Urinary bladder (tissue), 4 donors: Measurements from ENCODE around the gene TFF2. TPM values are rescaled to one million over a fixed set of nuclear protein-coding genes. Genes with fewer than 3 reads are reported as not detected.

Source experiments
- DNase-seq: peaks from one replicate; pipeline ENCODE4 v3.0.0-alpha.2; 2015; ENCODE audit errors: extremely low spot score
- H3K27ac ChIP-seq: one replicate; pipeline ENCODE4 v1.5.1; 2013; ENCODE audit warnings: low read depth, mild to moderate bottlenecking, moderate library complexity
- H3K36me3 ChIP-seq: one replicate; pipeline ENCODE4 v1.6.1; 2013; ENCODE audit warnings: mild to moderate bottlenecking, moderate library complexity; ENCODE audit not compliant: insufficient read depth
- H3K4me1 ChIP-seq: one replicate; pipeline ENCODE4 v1.6.1; 2013; ENCODE audit warnings: mild to moderate bottlenecking, moderate library complexity; ENCODE audit not compliant: insufficient read depth
- H3K4me3 ChIP-seq: one replicate; pipeline ENCODE4 v1.5.1; 2013; ENCODE audit warnings: low read depth, low read length
- WGBS: extraction: QIAGEN DNeasy Blood & Tissue Kit; methylation state at CpG from one replicate; pipeline ENCODE4 v1.1.7; 2013; 5-methylcytosine and 5-hydroxymethylcytosine counted together
- polyA plus RNA-seq: library from polyadenylated mRNA; stranded (reverse); fragments of 200-250 nt; gene quantifications from one replicate; pipeline ENCODE4 v1.2.3, GENCODE V29; 2013
- total RNA-seq: library from RNA; depleted of rRNA; stranded (reverse); fragments of >200 nt; gene quantifications from one replicate; pipeline ENCODE4 v1.2.3, GENCODE V29; 2014
- donor health status: healthy with polysubstance abuse.
- donor health status: healthy.

TFF2 gene
- total and polyA plus RNA-seq, 2 donors: not detected

DNA sequence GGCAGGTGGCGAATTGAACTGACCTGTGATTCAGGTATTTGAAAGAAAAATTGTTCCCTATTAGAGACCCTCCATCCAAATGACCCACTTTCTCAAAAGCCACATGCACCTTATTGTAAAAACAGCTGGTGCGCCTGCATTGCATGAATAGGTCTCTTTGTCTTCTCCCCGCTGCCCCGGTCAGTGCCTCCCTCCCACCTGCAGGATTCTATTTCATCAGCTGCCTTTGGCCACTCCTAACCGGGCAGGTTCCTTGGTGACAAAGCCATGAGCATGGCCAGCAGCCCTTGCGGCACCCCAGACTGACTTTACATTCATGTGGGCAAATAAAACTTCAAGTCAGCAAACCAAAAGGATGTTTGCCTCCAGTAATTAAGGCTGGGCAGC is 38.6 kb upstream of the TFF2 start:
- WGBS: 68% methylated on average over 6 of the region's 6 CpGs
- H3K27ac ChIP-seq: no peak overlapping the region

DNA sequence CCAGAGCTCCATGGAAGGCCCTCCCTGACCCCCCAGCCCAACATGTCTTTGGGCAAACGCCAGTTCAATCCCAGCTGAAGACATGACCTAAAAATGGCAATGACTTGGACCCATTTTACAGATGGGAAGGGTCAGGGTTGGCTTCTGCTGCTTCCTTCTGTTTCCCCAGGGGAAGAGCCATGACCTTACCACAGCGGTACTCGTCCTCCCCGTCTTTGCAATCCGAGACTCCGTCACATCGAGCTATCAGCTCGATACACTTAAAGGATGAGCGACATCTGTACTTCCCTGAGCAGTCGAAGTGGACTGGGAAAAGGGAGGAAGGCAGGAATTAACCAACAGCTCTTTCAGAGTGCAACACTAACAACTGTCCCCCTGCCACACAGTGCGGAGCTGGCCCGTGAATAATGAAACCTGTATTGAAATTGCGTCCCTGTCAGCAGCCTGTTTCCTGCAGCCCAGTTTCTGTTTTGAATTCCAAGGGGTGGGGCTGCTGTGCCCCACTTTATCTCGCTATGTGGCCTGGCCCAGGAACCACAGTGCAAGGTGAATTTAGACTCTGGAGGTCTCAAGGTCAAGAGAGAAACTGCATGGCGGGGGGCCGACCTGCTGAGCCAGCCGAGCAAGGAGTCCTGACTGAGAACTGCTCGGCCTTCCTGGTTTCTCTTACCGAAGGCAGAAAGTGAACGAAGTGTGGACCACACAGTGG is 38.1 kb upstream of the TFF2 start:
- Histone ChIP-seq H3K4me3 (no peak overlapping the region), H3K4me1 (no peaks in the 10 kb centered on the region), H3K27ac (no peak overlapping the region), H3K36me3 (no peaks in the 10 kb centered on the region)
- 69% methylated on average over 20 of the region's 20 CpGs for WGBS
- no peak for DNase-seq

More for the DNA sequence above, 38.6 kb upstream of the TFF2 start:
- H3K4me3 ChIP-seq: no peak overlapping the region
- DNase-seq: no peak
- no peaks in the 10 kb centered on the region for H3K4me1 ChIP-seq
- H3K36me3 ChIP-seq: no peaks in the 10 kb centered on the region

DNA sequence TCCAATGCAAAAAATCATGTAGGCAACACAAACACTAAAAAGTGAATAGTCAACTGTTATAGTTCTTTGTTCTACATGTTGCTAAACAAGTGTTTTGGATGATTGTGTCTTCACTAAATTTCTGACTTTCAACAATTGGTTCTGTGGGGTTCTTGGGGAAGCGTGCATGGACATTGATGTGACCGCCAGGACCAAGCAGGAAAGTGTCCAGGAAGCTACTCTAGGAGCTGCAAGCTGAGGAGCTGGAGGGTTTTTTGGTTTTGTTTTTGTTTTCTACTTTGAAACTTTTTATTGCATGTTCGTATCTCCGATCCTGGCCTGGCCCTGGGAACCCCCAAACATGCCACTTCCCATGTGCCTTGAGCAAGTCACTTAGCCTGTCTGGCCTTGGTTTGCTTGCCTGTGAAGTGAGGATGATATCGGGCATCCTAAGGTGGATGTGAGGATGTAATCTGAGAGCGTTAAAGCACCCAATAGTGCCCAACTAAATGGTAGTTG is 37.1 kb upstream of the TFF2 start:
- WGBS: 85% methylated on average over 6 of the region's 6 CpGs

DNA sequence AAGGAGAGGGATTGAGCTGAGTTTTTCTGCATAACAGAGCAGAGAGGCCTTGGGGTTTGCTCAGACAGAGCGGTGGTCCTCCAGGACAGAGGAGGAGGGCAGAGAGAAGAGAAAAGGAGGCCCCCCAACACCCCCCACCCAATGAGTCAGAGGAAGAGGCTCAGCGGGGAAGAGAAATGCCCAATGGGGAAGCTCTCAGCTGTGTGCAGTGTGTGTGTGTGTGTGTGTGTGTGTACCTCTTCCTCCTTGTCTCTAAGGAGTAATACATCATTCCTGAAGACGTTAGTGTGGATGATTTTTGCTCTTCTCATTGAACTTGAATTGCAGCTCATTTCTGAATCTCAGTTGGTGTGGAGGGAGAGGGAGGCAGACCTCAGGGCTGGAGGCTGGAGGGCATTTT is 36.4 kb upstream of the TFF2 start:
- Histone ChIP-seq H3K4me1 (no peaks in the 10 kb centered on the region), H3K4me3 (no peak overlapping the region), H3K27ac (no peak overlapping the region), H3K36me3 (no peaks in the 10 kb centered on the region)
- DNase-seq: no peak
- 50% methylated on average over 3 of the region's 3 CpGs for WGBS

More for the DNA sequence above, 37.1 kb upstream of the TFF2 start:
- Histone ChIP-seq H3K4me3 (no peak overlapping the region), H3K27ac (no peak overlapping the region), H3K4me1 (no peaks in the 10 kb centered on the region), H3K36me3 (no peaks in the 10 kb centered on the region)
- DNase-seq: no peak

DNA sequence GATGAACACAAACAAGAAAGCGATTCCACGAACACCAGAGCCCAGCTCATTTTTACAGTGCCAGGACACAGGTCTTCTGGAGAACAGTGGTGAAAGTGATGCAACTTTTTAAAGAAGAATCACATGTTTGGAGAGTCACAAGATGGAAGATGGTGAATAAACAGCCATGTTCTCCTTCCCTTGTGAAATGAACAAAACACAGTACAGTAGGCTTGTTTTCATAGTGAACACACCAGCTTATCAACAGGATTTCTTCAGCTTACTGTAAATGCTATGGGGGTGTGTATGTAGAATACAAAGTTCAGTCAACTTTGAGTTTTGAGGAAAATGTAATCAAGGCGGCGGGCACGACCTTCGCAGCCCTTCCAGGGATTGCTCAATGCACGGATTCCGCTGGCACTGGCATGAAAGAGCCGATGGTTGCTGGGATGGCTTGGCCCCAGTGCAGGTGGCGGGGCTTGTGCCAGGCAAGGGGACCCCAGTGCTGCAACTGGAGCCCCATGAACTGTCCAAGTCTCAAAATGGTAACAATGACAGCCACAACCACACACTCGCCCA is 35.3 kb upstream of the TFF2 start:
- DNase-seq: no peak
- H3K36me3 ChIP-seq: no peaks in the 10 kb centered on the region
- whole genome bisulfite sequencing: 82% methylated on average over 11 of the region's 11 CpGs
- H3K4me3 ChIP-seq: no peak overlapping the region
- H3K4me1 ChIP-seq: no peaks in the 10 kb centered on the region
- no peak overlapping the region for H3K27ac ChIP-seq

DNA sequence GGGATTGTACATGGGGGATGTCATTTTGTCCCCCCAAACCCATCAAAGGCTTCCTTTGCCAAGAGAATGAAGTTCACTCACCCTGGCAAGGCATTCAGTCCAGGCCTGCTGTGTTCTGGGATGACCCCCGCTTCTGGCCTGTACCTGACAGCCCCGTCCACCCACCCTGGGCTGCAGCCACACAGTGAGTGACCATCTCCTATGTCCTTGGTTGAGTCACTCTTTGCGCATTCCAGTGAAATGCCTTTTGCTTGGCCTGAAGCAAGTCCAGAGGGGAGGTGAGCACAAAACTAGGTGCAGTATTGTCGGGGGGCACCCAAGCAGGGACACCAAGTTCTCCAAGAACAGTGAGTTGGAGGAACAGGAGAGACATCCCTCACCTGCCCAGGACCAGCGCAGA is 34.8 kb upstream of the TFF2 start:
- H3K36me3 ChIP-seq: no peaks in the 10 kb centered on the region
- H3K4me1 ChIP-seq: no peaks in the 10 kb centered on the region
- 90% methylated on average over 5 of the region's 5 CpGs for WGBS
- DNase-seq: no peak
- H3K27ac ChIP-seq: no peak overlapping the region
- H3K4me3 ChIP-seq: no peak overlapping the region

DNA sequence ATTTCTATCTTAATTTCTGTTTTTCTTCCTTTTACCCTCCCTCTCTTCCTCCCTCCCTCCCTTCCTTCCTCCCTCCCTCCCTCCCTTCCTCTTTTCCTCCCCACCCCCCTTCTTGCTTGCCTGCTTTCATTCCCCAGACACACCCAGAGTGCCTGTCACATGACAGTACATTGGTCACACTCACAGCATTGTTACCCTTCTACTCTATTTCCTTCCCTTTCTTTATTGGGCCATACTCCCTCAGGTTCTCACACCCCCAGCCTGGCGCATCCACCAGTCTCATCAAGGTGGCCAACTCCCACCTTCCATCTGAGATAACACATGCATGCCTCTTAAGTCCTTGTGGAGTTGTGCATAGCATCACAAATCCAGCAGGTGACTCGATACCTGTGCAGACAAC is 34.2 kb upstream of the TFF2 start:
- DNase-seq: no peak
- Histone ChIP-seq H3K27ac (no peak overlapping the region), H3K4me3 (no peak overlapping the region), H3K36me3 (no peaks in the 10 kb centered on the region), H3K4me1 (no peaks in the 10 kb centered on the region)
- 87% methylated on average over 2 of the region's 2 CpGs for WGBS

DNA sequence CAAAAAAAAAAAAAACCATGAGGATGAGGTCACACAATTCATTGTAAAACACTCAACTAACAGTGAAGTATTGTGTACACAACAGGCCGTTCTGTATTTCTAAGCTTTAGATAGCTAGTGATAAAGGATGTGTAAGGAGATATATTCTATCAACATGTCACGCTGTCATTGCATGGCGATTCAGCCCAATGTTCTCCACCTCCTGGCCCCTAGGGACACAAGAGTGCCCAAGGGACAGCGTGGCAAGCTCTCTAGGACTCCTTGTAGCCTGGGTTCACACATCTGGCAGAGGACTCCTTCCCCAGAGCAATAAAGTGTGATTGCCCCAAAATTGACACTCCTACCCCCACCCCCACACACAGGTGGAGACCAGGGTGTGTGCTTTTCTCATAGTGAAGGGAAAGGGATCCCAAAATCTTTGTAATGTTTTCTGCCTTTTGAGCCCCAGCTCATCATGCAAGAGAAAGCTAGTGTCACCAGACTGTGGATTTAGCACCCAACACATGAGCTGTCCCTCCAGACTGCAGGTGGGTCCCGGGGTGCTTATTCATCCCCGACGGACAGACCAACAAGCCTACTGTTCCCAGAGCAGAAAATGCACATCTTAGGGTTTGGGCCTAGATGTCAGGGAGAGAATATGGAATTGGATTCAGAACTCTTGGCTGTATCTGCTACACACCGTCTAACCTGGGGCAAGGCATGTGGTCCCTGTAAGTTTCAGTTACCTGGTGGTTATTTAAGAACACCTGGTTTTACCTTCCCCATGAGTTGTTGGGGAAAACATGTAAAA is 33.6 kb upstream of the TFF2 start:
- H3K36me3 ChIP-seq: no peaks in the 10 kb centered on the region
- no peak for DNase-seq

DNA sequence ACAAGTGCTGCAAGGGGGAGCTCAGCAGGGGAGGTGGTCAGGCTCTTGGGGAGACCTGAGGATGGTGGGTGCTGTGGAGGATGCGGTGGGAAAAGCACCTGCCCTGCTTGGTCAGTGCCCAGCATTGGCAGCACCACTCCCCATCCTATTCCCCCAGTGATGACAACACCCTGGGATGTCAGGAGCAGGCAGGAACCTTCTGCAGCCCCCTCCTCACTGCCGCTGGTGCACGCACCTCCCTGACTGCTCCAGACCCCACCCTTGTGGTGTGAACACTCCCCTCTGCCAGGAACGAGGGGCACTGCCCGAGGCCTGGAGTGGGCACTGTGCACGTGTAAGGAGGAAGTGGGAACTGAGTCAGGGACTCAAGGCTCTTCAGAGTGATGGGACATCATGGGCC is 32.5 kb upstream of the TFF2 start:
- no peak overlapping the region for H3K4me3 ChIP-seq
- no peaks in the 10 kb centered on the region for H3K4me1 ChIP-seq
- no peak overlapping the region for H3K27ac ChIP-seq
- no peak for DNase-seq
- no peaks in the 10 kb centered on the region for H3K36me3 ChIP-seq
- 85% methylated on average over 6 of the region's 6 CpGs for WGBS

More for the DNA sequence above, 33.6 kb upstream of the TFF2 start:
- 56% methylated on average over 8 of the region's 8 CpGs for WGBS
- no peak overlapping the region for H3K27ac ChIP-seq
- H3K4me3 ChIP-seq: no peak overlapping the region
- H3K4me1 ChIP-seq: no peaks in the 10 kb centered on the region

DNA sequence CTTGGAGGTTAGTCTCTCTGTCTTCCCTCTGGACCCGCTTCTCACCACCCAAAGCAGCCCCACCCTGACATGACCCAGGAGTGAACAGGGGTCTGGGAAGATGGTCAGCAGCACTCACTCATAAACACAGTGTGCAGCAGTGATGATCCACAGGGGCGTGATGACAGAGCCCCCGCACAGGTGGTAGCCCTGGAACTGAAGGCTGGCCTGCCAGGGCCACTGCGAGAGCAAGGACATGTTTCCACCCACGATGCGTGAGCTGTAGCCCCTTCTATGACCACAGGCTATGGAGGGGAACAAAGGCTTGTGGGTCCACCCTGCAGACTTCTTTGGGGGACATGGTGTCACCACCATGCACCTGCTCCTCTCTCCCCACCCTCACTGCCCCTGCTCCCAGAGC is 32.1 kb upstream of the TFF2 start:
- no peaks in the 10 kb centered on the region for H3K36me3 ChIP-seq
- H3K27ac ChIP-seq: no peak overlapping the region
- H3K4me3 ChIP-seq: no peak overlapping the region
- no peak for DNase-seq
- no peaks in the 10 kb centered on the region for H3K4me1 ChIP-seq
- WGBS: 90% methylated on average over 6 of the region's 6 CpGs

DNA sequence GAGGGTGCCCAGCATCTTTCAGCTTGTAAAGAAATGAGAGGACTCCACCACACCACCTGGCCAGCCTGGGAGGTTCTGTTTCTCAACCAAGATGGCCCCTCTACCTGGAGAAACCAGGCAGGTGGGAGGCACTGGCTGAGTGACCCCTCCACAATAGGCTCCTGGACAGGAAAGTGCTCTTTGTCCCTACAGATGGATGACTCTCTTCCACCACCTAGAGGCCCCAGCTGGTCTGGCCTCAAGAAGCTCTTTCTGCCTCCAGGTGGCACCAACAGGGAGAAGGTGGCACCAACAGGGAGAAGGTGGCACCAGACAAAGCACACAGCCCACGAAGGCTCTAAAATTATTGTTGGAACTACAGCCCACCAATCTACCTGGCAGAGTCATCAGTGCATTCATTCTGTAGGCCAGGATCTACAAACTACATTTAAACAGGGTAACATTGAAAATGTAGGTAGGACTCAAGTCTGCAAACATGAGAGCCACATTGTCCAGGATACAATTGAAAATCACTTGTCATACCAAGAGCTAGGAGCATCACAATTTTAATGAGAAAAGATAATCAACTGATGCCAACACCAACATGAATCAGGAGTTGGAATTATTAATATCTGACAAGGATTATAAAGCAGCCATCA is 30.7 kb upstream of the TFF2 start:
- H3K36me3 ChIP-seq: no peaks in the 10 kb centered on the region

DNA sequence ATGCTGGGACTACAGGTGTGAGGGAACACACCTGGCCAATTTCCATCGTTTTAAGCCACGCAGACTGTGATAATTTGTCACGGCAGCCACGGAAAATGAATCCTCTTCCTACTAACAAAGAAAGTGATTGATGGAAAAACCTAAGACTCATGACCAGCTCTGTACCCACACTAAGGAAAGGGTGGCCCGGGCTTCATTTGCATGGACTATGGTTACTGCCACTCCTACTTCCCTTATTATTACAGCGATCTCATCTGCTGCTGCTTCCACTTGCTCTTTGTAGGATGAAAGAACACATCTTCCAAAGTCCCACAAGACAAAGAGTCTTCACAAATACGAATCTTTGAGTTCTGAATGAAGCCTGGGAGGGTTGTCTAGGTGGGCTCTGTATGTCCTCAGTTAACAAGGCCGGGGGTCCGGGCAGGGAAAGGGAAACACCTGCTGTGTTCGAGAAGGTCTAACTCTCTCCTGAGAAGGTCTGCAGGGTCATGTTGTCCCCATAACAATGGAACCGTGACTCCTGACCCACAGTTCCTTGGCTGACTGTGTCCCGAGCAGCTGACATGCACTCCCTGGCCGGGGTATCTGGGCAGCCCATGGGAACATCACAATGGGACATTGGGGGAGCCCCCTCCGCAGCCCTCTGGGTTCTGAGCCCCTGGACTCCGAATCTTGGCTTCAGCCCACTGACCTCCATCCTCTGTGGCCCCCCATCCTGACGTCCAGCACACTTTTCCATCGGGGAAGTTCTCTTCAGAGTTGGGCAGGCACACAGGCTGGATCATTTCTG is 28.8 kb upstream of the TFF2 start:
- Histone ChIP-seq H3K4me3 (no peak overlapping the region), H3K27ac (no peak overlapping the region), H3K4me1 (no peaks in the 10 kb centered on the region), H3K36me3 (no peaks in the 10 kb centered on the region)
- no peak for DNase-seq
- 79% methylated on average over 17 of the region's 17 CpGs for WGBS

More for the DNA sequence above, 30.7 kb upstream of the TFF2 start:
- DNase-seq: no peak
- Histone ChIP-seq H3K4me1 (no peaks in the 10 kb centered on the region), H3K4me3 (no peak overlapping the region), H3K27ac (no peak overlapping the region)
- 52% methylated on average over 1 of the region's 1 CpG for WGBS

DNA sequence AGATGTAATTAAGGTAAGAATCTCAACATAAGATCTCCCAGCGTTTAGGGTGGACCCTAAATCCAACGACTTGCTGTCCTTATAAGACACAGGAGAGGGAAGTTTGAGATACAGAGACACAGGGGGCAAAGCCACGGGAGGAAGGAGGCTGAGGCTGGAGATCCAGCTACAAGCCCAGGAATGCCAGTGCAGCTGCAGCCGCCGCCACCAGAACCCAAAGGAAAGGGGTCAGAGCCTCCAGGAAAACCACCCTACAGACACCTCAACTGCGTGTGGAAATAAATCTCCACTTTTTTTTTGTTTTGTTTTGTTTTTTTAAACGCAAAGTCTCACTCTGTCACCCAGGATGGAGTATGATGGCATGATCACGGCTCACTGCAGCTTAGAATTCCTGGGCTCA is 27.6 kb upstream of the TFF2 start:
- H3K36me3 ChIP-seq: no peaks in the 10 kb centered on the region
- H3K4me1 ChIP-seq: no peaks in the 10 kb centered on the region
- WGBS: 77% methylated on average over 8 of the region's 8 CpGs
- DNase-seq: no peak
- H3K4me3 ChIP-seq: no peak overlapping the region
- no peak overlapping the region for H3K27ac ChIP-seq
